GM12878 (cell line): ENCODE measurements around the gene MYRFL. TPM values are rescaled to one million over a fixed set of nuclear protein-coding genes. Genes with fewer than 3 reads are reported as not detected.

Experiments used
- ATAC-seq: fragments of 200-7000 bp; cut with Tn5 transposase; 3 replicates; pipeline ENCODE4 v1.9.1; 2020; ENCODE audit warnings: mild to moderate bottlenecking, moderate library complexity
- BruUV-seq: library from RNA; stranded (reverse); fragments of 400-500 nt; replicated peaks from 2 replicates; lab custom pipeline; 2021; lab: Mats Ljungman, UMichigan
- CTCF ChIA-PET: fragments of 300-600 bp; sonication (Branson Sonifier 250); formaldehyde crosslinking; extraction: SDS; loops from one replicate; lab custom pipeline; 2021; ENCODE audit warnings: inconsistent platforms; lab: Yijun Ruan, JAX
- POLR2A ChIA-PET: fragments of 350-600 bp; formaldehyde crosslinking; extraction: SDS; loops from one replicate; lab custom pipeline; 2021; ENCODE audit warnings: inconsistent platforms; lab: Charles Lee
- RAD21 ChIA-PET: fragments of 300-600 bp; sonication (Branson Sonifier 250); formaldehyde crosslinking; loops from one replicate; lab custom pipeline; 2023; ENCODE audit warnings: antibody characterized with exemption; ENCODE audit not compliant: unreplicated experiment; lab: Charles Lee
- SMC1A ChIA-PET: fragments of 300-600 bp; sonication (Branson Sonifier 250); formaldehyde crosslinking; loops from one replicate; lab custom pipeline; 2023; ENCODE audit not compliant: unreplicated experiment, uncharacterized antibody; lab: Charles Lee
- DNase-seq: peaks from one replicate; pipeline ENCODE4 v3.0.0-alpha.2; 2011; ENCODE audit warnings: low read depth, low spot score
- FAIRE-seq: peaks from 3 replicates; lab custom pipeline; 2011; peaks lifted over from hg19 to GRCh38; lab: Jason Lieb, UNC
- H2AFZ ChIP-seq: 2 replicates; pipeline ENCODE4 v1.6.0; 2011; ENCODE audit warnings: low read depth, low read length, control low read depth; ENCODE audit not compliant: control insufficient read depth
- H3K27ac ChIP-seq: 2 replicates; pipeline ENCODE4 v1.5.1; 2011; ENCODE audit warnings: control low read depth; ENCODE audit not compliant: control insufficient read depth, insufficient read depth
- H3K27me3 ChIP-seq, 2 experiments: replicated peaks in 1 of 2; 2 replicates each; pipeline versions ENCODE4 v1.6.0 to v1.6.1; 2011; ENCODE audit warnings: low read length in 1 of 2; ENCODE audit not compliant: control insufficient read depth in 2 of 2, insufficient read depth in 2 of 2
- H3K36me3 ChIP-seq, 2 experiments: 2 replicates each; pipeline ENCODE4 v1.5.1; 2011; ENCODE audit warnings: low read length in 1 of 2; ENCODE audit not compliant: control insufficient read depth in 2 of 2, insufficient read depth in 2 of 2
- H3K4me1 ChIP-seq: 2 replicates; pipeline ENCODE4 v1.6.1; 2011; ENCODE audit warnings: mild to moderate bottlenecking, low read length, moderate library complexity, mixed read lengths; ENCODE audit not compliant: control insufficient read depth, insufficient read depth
- H3K4me2 ChIP-seq: 2 replicates; pipeline ENCODE4 v1.6.0; 2011; ENCODE audit warnings: control low read depth; ENCODE audit not compliant: control insufficient read depth, insufficient read depth
- H3K4me3 ChIP-seq: fragments of 200-600 bp; sonication (generic); 2 replicates; pipeline ENCODE4 v1.5.1; 2016
- H3K79me2 ChIP-seq: 2 replicates; pipeline ENCODE4 v1.6.0; 2011; ENCODE audit warnings: low read length; ENCODE audit not compliant: control insufficient read depth, insufficient read depth
- H3K9ac ChIP-seq: 2 replicates; pipeline ENCODE4 v1.8.0; 2011; ENCODE audit warnings: low read length, control low read depth, mixed read lengths; ENCODE audit not compliant: control insufficient read depth, insufficient read depth
- H3K9me3 ChIP-seq: replicated peaks from 3 replicates; pipeline ENCODE4 v1.5.1; 2011; ENCODE audit warnings: mild to moderate bottlenecking, low read length; ENCODE audit not compliant: control insufficient read depth, insufficient read depth
- H4K20me1 ChIP-seq: 2 replicates; pipeline ENCODE4 v1.6.0; 2011; ENCODE audit not compliant: control insufficient read depth, insufficient read depth
- E4F1 ChIP-seq: fragments of 450-650 bp; IDR thresholded peaks from 2 replicates; pipeline ENCODE4 v1.6.1; 2018; ENCODE audit warnings: borderline replicate concordance, mild to moderate bottlenecking; ENCODE audit not compliant: partially characterized antibody
- ELK1 ChIP-seq: IDR thresholded peaks from 2 replicates; pipeline ENCODE4 v1.6.1; 2012; ENCODE audit warnings: low read depth, low read length, improper control_type of control experiment
- GABPA ChIP-seq: IDR thresholded peaks from 2 replicates; pipeline ENCODE4 v1.6.1; 2014; ENCODE audit warnings: antibody characterized with exemption, low read depth, mild to moderate bottlenecking, inconsistent platforms
- HDAC2 ChIP-seq: fragments of 200-600 bp; sonication (generic); IDR thresholded peaks from 2 replicates; pipeline ENCODE4 v1.6.1; 2017
- KDM1A ChIP-seq: fragments of 200-600 bp; sonication (generic); IDR thresholded peaks from 2 replicates; pipeline ENCODE4 v1.6.1; 2016; ENCODE audit warnings: borderline replicate concordance
- POLR2AphosphoS5 ChIP-seq: IDR thresholded peaks from 2 replicates; pipeline ENCODE4 v1.6.1; 2011; ENCODE audit warnings: mild to moderate bottlenecking, low read length, inconsistent platforms
- SKIL ChIP-seq: fragments of 450-650 bp; IDR thresholded peaks from 2 replicates; pipeline ENCODE4 v1.6.1; 2017; ENCODE audit warnings: mild to moderate bottlenecking, low read depth, inconsistent platforms; ENCODE audit not compliant: poor library complexity, severe bottlenecking
- ZZZ3 ChIP-seq: IDR thresholded peaks from 2 replicates; pipeline ENCODE4 v1.6.1; 2011; ENCODE audit warnings: low read depth; ENCODE audit not compliant: control insufficient read depth, insufficient read length
- WGBS: methylation state at CpG from one replicate; pipeline ENCODE4 v1.1.6; 2016; ENCODE audit warnings: low lambda C conversion rate; ENCODE audit not compliant: insufficient replicate concordance, insufficient coverage; ENCODE audit errors: missing lambda C conversion rate; 5-methylcytosine and 5-hydroxymethylcytosine counted together
- in situ Hi-C: fragments of 300-500 bp; cut with MboI; formaldehyde crosslinking; loops from 9 replicates; pipeline ENCODE4 v1.14.3; 2018; ENCODE audit warnings: mixed read lengths
- intact Hi-C: fragments of 100-400 bp; cut with micrococcal nuclease; formaldehyde crosslinking; loops from one replicate; pipeline ENCODE4 v1.14.2; 2022; ENCODE audit not compliant: unreplicated experiment
- polyA plus RNA-seq, 11 experiments: library from polyadenylated mRNA; depleted of rRNA in 4 of 11; unstranded in 6 of 11; stranded (reverse) in 5 of 11; fragments of >200 nt; fragmentation: Nextera tagmentation in 4 of 11; fragmentation: Illumina TruSeq in 1 of 11; extraction: Ambion mirVana in 4 of 11; extraction: Trizol in 1 of 11; gene quantifications; 1 replicate in 1 of 11; 2 replicates in 10 of 11; pipeline versions ENCODE4 v1.2.1 to v1.2.3, GENCODE V29; 2011 to 2016; ENCODE audit warnings: inconsistent platforms in 2 of 11, missing spikeins in 2 of 11, low read depth in 1 of 11
- total RNA-seq, 4 experiments: library from RNA; depleted of rRNA in 3 of 4; stranded (reverse); fragments of >200 nt in 3 of 4; fragmentation: Illumina TruSeq in 1 of 4; extraction: Trizol in 1 of 4; gene quantifications; 2 replicates each; pipeline versions ENCODE4 v1.2.1 to v1.2.3, GENCODE V29; 2013 to 2021

The MYRFL gene
- total and polyA plus RNA-seq, 10 of the 15 experiments (the other 5 are each of a cell fraction or from before 2014, with no cell fraction given): 0.24 to 1.8 (median 0.64) TPM

DNA sequence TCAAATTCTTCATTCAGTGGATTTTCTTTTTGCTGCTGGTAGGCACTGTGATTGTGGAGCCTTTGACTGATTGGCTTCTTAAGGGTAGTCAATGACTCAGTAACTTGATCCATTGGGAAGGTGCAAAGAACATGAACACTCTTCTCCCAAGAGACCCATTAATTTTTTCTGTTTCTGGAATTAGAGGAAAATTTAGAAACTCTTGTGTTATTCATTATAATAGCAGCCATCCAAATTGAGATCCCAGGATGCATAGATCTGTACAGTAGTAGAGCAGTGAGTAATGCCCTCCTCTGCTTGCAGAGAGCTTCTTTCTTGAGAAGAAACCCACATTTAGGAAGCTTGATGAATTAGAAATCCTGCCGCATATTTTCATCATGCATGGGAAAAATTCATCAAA lies 63.9 kb downstream of the MYRFL start:
- CTCF ChIA-PET: interaction anchor here (5.8 kb wide), 1 partner anchor 11 kb away, joined by 38 read pairs; no protein-coding TSS in a partner anchor
- no peak for TF ChIP-seq E4F1
- TF ChIP-seq ZZZ3: no peak
- TF ChIP-seq GABPA: no peak
- no peak for TF ChIP-seq ELK1
- no peak for TF ChIP-seq SKIL
- no peak for TF ChIP-seq KDM1A
- TF ChIP-seq POLR2AphosphoS5: no peak
- TF ChIP-seq HDAC2: no peak
- Histone ChIP-seq H3K36me3 (no peaks in the 10 kb centered on the region), H3K4me1 (no peaks in the 10 kb centered on the region; the same call in 1 of the 2 replicates), H3K27me3 (no peaks in the 10 kb centered on the region), H3K9ac (no peak overlapping the region), H3K27ac (no peak overlapping the region), H3K4me3 (no peak overlapping the region), H4K20me1 (no peaks in the 10 kb centered on the region), H3K4me2 (no peak overlapping the region), H2AFZ (no peak overlapping the region), H3K9me3 (no peaks in the 10 kb centered on the region), H3K79me2 (no peaks in the 10 kb centered on the region)
- WGBS: 100% methylated on average over 1 of the region's 1 CpG
- intact Hi-C loops (no loop called here), in situ Hi-C loops (no loop called here)
- POLR2A ChIA-PET: no interaction called here
- FAIRE-seq (no peak), DNase-seq (no peak), ATAC-seq (no peak)
- BruUV-seq: no TSS peak
- RAD21 ChIA-PET: no interaction called here
- SMC1A ChIA-PET: no interaction called here
